Right hindlimb (tissue), 1 donor: ENCODE measurements around the gene TSPAN18.

ENCODE experiments used
- DNase-seq: peaks from one replicate; pipeline ENCODE4 v3.0.0-alpha.2; 2018

Gene TSPAN18

GRCh38 chr11:44969651-44970252 lies 243.0 kb downstream of the TSPAN18 start:
- DNase-seq: no peak

- no peak for DNase-seq
Measured at GRCh38 chr11:44970293-44970692, 243.5 kb downstream of the TSPAN18 start.

DNA sequence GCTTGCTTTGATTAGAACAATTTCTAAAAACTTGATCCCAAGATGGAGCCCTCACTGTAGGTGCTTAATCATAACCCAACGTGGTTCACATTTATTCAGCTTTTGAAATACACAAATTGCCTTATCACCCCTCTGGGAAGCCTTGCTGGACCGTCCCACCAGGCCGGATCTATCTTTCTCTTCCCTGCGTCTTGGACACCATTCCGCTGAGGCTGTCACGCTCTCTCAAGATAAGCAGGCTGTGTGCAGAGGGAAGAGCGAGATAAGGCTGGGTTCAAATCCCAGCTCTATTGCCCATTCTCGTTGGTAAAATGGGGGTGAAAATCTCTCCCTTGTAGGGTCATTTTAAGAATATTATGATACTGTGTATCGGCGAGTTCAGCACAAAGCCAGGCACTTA lies 244.4 kb downstream of the TSPAN18 start:
- no peak for DNase-seq

GRCh38 chr11:44972746-44973435 lies 246.1 kb downstream of the TSPAN18 start:
- no peak for DNase-seq

GRCh38 chr11:44973632-44974401 lies 247.1 kb downstream of the TSPAN18 start:
- no peak for DNase-seq

- no peak for DNase-seq
Measured at GRCh38 chr11:44974402-44975000, 247.7 kb downstream of the TSPAN18 start.

DNA sequence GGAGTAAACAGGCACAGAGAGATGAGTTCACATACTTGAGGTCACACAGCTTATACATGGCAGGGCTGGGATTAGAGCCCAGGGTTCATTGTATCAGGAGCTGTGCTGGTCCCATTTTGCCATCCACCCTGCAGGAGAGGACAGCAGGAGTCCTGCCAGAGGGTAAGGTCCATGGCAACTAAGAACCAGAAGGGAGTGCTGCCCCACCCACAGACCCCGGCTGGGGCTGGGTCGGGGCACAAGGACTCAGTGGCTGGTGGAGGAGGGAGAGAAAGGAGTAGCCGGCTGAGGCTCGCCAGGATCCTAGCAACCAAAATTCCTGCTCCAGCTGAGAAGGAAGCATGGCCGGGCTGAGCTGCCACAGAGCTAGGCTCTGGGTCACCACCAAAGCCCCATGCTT lies 249.8 kb downstream of the TSPAN18 start:
- no peak for DNase-seq

DNA sequence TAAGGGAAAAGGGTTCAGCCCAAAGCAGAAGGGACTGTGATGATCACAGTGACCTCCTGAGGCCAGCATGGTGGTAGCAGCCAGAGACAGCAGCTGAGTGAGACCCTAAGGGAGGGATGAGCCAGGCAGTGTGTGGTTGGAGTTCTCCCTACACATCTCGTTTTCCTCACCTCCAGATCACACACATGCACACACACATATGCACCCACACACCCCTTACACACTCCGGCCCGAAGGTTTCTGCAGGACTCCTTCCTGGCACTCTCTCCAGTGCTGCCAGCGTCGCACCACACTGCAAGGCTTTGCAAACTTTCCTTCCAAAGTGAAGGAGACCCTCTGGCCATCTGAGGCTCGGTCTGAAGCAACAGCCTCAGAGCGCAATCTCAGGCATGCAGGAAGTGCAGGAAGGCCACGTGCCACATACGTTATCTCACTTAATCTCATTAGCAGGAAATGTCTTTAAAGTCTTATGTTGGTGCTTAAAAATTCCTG lies 250.8 kb downstream of the TSPAN18 start:
- no peak for DNase-seq

GRCh38 chr11:44978274-44978960 lies 251.7 kb downstream of the TSPAN18 start:
- DNase-seq: no peak

DNA sequence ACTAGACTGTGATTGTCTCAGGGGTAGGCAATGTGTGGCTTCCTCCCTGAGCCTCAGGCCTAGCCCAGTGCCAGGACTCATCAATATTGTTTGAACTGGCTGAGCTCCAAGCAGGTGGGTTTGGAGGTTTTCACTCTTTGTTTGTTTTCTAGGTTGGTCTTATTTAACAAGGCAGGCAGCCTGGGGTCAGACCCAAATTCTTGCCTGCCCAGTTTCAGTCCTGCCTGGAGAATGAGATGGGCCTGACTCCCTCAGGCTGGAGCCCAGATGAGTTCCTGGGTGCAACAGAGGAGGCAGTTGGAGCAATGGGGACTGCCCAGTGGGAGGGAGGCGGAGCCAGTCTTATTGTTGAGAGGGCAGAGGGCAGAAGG lies 252.2 kb downstream of the TSPAN18 start:
- DNase-seq: no peak

DNA sequence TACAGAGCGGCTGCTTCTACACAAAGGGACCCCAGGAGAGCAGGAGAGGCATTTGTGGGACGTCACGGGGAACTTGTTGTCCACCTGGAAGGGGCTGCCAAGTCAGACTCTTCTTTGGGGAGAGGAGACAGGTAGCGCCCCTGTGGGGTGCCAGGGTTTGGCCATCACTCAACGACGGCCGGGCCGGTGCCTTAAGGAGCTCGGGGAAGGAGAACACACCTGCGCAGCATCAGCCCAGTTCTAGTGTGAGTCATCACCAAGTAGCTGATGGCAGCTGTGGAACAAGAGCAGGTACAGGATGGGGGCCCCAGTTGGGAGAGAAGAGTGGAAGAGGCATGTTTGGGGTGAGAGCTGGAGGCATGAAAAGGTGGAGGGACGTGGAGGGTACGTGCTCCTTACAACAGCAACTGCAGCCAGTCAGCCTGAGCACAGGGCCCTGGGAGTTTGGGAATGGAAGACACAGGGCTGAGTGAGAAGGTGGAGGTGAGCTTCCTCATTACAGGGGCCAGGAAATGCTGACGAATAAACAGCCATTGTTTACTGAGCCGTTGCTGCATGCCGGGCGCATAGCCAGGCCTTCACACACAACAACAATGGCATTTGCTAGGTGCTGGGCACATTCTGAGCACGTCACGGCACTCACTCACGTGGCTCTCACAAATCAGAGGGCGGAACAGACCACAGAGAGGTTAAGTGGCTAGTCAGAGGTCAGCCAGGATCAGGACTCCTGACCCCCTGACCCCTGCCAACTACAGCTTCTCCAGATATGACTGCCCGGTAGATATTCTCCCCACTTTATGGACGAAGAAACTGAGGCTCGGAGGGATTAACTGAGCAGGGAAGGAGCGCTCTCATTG lies 253.0 kb downstream of the TSPAN18 start:
- no peak for DNase-seq

GRCh38 chr11:44980533-44981427 lies 254.0 kb downstream of the TSPAN18 start:
- no peak for DNase-seq
